ENCODE measurements around the gene MBNL3. TPM values are rescaled to one million over a fixed set of nuclear protein-coding genes. Genes with fewer than 3 reads are reported as not detected.

The MBNL3 gene
- total RNA-seq, 1 donor from 2014 or later, result 8.2 TPM

DNA sequence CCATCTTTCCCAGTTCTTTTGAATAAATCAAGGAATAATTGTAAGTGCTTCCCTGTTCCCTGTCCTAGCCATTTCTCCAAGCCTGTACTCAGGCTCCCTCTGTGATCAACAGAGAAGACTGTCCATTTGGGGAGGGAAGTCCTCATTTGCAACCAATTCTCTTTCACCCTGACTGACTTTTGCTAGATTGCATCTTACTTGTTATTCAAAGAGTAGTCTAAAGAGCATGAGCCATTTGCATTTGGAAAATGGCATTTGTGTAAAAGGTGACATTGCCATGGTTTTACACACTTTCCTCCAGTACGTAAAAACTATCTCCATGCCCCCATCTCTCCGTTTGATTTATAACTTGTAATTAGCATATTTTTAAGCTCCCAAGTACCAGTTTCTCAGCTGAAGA lies 110.6 kb downstream of the MBNL3 start:
- no peaks in the 10 kb centered on the region for H3K4me1 Mint-ChIP-seq (ENCODE audit: low read depth)
- DNase-seq (ENCODE audit: low spot score, unreplicated experiment), result no peak
- no peaks in the 10 kb centered on the region for H3K27me3 Mint-ChIP-seq
- no peaks in the 10 kb centered on the region for H3K9me3 Mint-ChIP-seq (ENCODE audit: low read depth)
- TF ChIP-seq, protein P1, sequence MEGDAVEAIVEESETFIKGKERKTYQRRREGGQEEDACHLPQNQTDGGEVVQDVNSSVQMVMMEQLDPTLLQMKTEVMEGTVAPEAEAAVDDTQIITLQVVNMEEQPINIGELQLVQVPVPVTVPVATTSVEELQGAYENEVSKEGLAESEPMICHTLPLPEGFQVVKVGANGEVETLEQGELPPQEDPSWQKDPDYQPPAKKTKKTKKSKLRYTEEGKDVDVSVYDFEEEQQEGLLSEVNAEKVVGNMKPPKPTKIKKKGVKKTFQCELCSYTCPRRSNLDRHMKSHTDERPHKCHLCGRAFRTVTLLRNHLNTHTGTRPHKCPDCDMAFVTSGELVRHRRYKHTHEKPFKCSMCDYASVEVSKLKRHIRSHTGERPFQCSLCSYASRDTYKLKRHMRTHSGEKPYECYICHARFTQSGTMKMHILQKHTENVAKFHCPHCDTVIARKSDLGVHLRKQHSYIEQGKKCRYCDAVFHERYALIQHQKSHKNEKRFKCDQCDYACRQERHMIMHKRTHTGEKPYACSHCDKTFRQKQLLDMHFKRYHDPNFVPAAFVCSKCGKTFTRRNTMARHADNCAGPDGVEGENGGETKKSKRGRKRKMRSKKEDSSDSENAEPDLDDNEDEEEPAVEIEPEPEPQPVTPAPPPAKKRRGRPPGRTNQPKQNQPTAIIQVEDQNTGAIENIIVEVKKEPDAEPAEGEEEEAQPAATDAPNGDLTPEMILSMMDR (IDR thresholded peaks at IDR 0.05; ENCODE audit: unreplicated experiment), result no peak
- no peak overlapping the region for H3K4me3 Mint-ChIP-seq (ENCODE audit: low read depth)
- no peak overlapping the region for H3K27ac Mint-ChIP-seq
- no peaks in the 10 kb centered on the region for H3K36me3 Mint-ChIP-seq (ENCODE audit: insufficient read depth)

GRCh38 chrX:132375941-132376340 lies 112.9 kb downstream of the MBNL3 start:
- TF ChIP-seq, protein P1 (IDR thresholded peaks at IDR 0.05; ENCODE audit: unreplicated experiment), result peak; percentile 35
- no peak overlapping the region for H3K27ac Mint-ChIP-seq
- H3K4me1 Mint-ChIP-seq (ENCODE audit: low read depth), result no peaks in the 10 kb centered on the region
- DNase-seq (ENCODE audit: low spot score, unreplicated experiment), result no peak
- no peak overlapping the region for H3K4me3 Mint-ChIP-seq (ENCODE audit: low read depth)
- H3K9me3 Mint-ChIP-seq (ENCODE audit: low read depth), result no peaks in the 10 kb centered on the region
- H3K27me3 Mint-ChIP-seq, result no peaks in the 10 kb centered on the region
- H3K36me3 Mint-ChIP-seq (ENCODE audit: insufficient read depth), result no peaks in the 10 kb centered on the region

- Mint-ChIP-seq H3K36me3 (ENCODE audit: insufficient read depth) (no peaks in the 10 kb centered on the region), H3K27ac (no peak overlapping the region), H3K4me3 (ENCODE audit: low read depth) (no peak overlapping the region), H3K9me3 (ENCODE audit: low read depth) (no peaks in the 10 kb centered on the region), H3K4me1 (ENCODE audit: low read depth) (peaks cover 8% of the 10 kb centered on the region), H3K27me3 (no peaks in the 10 kb centered on the region)
- TF ChIP-seq, protein P1 (IDR thresholded peaks at IDR 0.05; ENCODE audit: unreplicated experiment), result no peak
- no peak for DNase-seq (ENCODE audit: low spot score, unreplicated experiment)
Observed at GRCh38 chrX:132373610-132374009, 115.2 kb downstream of the MBNL3 start.

- Mint-ChIP-seq H3K36me3 (ENCODE audit: insufficient read depth) (no peaks in the 10 kb centered on the region), H3K27me3 (no peaks in the 10 kb centered on the region), H3K9me3 (ENCODE audit: low read depth) (no peaks in the 10 kb centered on the region), H3K4me1 (ENCODE audit: low read depth) (peaks cover 20% of the 10 kb centered on the region), H3K27ac (no peak overlapping the region), H3K4me3 (ENCODE audit: low read depth) (no peak overlapping the region)
- no peak for DNase-seq (ENCODE audit: low spot score, unreplicated experiment)
- TF ChIP-seq, protein P1 (IDR thresholded peaks at IDR 0.05; ENCODE audit: unreplicated experiment), result no peak
Observed at GRCh38 chrX:132369617-132370326, 119.1 kb downstream of the MBNL3 start.

GRCh38 chrX:132367984-132368383 lies 120.9 kb downstream of the MBNL3 start:
- Mint-ChIP-seq H3K36me3 (ENCODE audit: insufficient read depth) (no peaks in the 10 kb centered on the region), H3K27ac (no peak overlapping the region), H3K4me1 (ENCODE audit: low read depth) (peaks cover 20% of the 10 kb centered on the region), H3K27me3 (no peaks in the 10 kb centered on the region), H3K4me3 (ENCODE audit: low read depth) (no peak overlapping the region), H3K9me3 (ENCODE audit: low read depth) (no peaks in the 10 kb centered on the region)
- no peak for DNase-seq (ENCODE audit: low spot score, unreplicated experiment)
- TF ChIP-seq, protein P1 (IDR thresholded peaks at IDR 0.05; ENCODE audit: unreplicated experiment), result no peak
